D721Med (cell line): Measurements from ENCODE around the gene DIAPH2.

ENCODE experiments used
- DNase-seq: peaks from one replicate; pipeline ENCODE4 v3.0.0; 2011; ENCODE audit warnings: low spot score; ENCODE audit not compliant: insufficient read length
- FAIRE-seq: peaks from 2 replicates; lab custom pipeline; 2011; peaks lifted over from hg19 to GRCh38; lab: Jason Lieb, UNC
- TF ChIP-seq, protein P1 (sequence below): IDR thresholded peaks from 2 replicates; pipeline ENCODE4 v1.5.1; 2012; ENCODE audit warnings: mild to moderate bottlenecking, control low read depth; ENCODE audit not compliant: insufficient read depth; ENCODE audit errors: missing control alignments

The DIAPH2 gene

DNA sequence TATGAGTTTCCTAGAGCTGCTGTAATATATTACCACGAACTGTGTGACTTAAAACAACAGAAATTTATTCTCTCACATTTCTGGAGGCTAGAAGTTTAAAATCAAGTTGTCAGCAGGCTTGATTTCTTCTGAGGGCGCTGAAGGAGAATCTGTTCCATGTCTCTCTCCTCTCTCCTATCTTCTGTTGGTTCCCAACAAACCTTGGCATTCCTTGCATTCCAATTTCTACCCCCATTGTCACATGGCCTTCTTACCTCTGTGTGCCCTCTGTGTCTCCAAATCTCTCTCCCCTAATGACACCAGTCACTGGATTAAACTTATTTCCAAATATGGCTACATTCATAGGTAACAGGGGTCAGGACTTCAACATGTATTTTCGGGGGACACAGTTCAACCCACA, 871.7 kb downstream of the DIAPH2 start:
- FAIRE-seq (no peak), DNase-seq (no peak)
- TF ChIP-seq, protein P1, sequence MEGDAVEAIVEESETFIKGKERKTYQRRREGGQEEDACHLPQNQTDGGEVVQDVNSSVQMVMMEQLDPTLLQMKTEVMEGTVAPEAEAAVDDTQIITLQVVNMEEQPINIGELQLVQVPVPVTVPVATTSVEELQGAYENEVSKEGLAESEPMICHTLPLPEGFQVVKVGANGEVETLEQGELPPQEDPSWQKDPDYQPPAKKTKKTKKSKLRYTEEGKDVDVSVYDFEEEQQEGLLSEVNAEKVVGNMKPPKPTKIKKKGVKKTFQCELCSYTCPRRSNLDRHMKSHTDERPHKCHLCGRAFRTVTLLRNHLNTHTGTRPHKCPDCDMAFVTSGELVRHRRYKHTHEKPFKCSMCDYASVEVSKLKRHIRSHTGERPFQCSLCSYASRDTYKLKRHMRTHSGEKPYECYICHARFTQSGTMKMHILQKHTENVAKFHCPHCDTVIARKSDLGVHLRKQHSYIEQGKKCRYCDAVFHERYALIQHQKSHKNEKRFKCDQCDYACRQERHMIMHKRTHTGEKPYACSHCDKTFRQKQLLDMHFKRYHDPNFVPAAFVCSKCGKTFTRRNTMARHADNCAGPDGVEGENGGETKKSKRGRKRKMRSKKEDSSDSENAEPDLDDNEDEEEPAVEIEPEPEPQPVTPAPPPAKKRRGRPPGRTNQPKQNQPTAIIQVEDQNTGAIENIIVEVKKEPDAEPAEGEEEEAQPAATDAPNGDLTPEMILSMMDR = no peak

DNA sequence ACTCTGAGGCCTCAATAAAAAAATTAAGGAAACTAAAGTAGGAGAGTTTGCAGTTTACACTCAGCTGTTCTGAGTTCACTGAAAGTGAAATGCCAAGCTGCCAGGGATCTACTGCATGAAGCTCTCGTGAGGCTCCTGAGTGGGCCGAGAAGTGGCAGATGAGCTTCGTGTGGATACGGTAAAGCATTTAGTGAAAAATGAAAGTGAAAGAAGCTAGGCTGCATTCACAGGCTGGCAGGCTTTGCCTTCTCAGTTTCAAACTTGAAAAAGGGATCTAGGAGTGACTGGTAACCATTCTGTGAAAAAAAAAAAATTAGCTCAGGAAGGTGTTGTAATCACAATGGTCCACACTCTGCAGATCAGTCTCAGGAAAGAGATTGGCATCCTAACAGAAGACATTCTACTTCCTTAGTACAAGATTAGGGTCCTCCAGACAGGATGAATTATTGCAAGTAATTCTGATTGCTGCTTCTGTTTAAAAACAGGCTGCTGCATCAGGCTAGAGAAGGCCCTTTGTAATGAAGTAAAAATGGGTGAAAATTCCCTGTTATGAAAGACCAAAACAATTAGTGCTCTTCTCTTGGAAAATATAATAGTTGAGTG, 879.0 kb downstream of the DIAPH2 start:
- DNase-seq (no peak), FAIRE-seq (peak; percentile 11)
- TF ChIP-seq, protein P1 = no peak

DNA sequence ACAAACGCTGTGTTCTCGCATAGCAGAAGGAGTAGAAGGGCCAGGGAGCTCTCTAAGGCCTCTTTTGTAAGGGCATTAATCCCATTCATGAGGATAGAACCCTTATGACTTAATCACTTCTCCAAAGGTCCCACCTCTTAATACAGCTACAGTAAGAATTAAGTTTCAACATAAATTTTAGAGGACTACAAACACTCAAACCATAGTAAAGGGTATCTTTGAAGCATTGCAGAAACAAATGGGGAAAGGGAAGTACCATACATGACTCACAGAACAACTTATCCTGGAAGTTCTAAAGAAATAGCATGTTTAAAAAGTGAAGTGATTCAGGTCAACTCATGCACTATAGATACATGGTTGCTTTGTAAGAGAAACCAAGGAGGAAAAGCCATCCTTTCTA, 879.9 kb downstream of the DIAPH2 start:
- TF ChIP-seq, protein P1 = no peak
- DNase-seq (no peak), FAIRE-seq (no peak)

DNA sequence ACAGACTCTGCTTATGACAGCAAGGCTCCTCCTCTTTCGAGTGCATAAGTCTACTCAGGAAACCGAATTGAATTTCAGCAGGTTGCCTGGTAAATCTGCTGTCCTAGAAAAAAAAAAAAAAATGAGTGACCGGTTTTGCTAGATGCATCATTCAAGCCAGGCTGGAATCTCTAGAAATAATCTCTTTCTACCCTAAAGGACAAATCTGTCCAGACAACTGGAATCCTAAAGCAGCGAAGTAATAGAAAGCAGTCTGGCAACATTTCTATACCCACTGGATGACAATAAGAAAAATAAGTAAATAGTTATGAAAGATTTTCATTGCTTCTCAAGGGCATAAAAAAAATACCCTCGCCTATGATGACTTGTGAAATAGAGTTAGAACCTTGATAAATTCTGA, 902.5 kb downstream of the DIAPH2 start:
- TF ChIP-seq, protein P1 = no peak
- FAIRE-seq (no peak), DNase-seq (no peak)

DNA sequence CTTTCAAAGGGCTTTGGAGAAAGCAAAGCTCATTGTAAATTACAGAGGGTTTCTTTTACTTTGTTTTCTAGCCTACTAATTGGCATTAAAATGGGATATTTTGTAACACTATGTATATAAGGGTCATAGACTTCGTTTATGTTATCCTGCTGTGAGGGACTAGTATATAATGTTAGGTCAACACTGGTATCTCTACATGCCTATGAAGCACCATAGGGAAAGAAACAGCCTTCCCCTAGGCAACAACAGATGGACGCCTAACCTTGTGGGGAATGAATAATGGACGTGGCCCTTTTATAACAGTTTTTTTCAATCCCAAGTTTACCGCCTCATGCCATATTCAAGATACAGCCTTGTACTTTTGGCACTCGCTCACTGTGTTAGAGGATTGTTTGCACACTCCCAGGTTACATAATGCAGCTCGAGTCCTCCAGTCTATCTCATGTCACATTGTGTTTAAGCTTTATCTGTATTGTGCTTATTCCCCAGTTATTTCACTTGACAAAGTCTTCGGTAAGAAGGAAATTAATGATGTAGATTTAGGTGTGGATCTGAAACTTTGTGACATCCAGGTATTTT, 910.1 kb downstream of the DIAPH2 start:
- DNase-seq = no peak
- FAIRE-seq = no peak
- TF ChIP-seq, protein P1 = no peak

DNA sequence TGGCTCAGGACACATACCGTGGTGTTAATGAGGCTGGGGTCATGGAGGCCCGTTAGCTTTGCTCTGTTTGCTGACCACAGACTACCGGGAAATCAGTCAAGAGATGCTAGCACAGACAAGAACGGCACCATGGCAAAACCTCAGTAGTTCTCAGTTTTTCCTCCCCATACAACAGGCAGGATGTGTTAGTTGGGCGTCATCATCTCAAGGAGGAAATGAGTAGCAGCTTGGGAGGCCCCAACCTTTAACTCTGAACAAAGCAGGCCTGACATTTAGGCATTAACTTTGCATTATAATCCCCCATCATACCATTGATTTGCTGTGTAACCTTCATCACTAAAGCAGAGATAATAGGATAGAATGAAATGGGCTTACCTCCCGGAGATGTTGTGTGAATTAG, 913.3 kb downstream of the DIAPH2 start:
- TF ChIP-seq, protein P1 = no peak
- FAIRE-seq = peak; percentile 95

More for the DNA sequence above, 913.3 kb downstream of the DIAPH2 start:
- DNase-seq = no peak
